Activated CD4-positive, alpha-beta T cell treated with anti-CD3 and anti-CD28 coated beads, Interleukin-2, Interleukin-6, amounts not matched to agents 100 ng/mL and 50 ng/mL, durations not matched to agents 16 hours and 8 hours (primary cell): ENCODE results near the gene MAPKAPK3.

Experiments used
- DNase-seq: peaks from one replicate; pipeline ENCODE4 v3.0.0-alpha.2; 2020

The MAPKAPK3 gene

DNA sequence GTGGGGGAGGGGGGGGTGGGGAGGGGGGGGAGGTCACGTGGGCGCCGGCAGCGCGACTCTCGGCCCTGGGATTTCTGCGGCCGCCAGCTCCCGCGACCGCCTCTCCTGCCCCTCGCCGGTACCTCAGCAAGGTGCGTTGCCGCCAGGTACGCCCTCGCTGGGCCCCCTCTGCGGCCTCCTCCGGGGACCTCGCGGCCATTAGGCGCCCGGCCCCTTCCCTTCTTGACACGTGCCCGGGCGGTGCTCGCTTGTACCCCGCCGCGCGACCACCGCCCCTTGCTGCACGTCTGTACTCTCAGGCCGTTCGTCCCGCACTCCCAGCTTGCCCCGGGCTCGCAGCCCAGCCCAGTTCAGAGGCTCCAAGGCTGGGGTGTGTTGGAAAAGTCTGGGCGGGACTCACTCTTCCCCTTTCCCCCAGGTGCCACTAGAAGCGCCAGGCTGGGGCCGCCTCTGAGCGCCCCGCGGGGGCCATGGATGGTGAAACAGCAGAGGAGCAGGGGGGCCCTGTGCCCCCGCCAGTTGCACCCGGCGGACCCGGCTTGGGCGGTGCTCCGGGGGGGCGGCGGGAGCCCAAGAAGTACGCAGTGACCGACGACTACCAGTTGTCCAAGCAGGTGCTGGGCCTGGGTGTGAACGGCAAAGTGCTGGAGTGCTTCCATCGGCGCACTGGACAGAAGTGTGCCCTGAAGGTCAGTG lies at the start of gene MAPKAPK3:
Gene MAPKAPK3 (plus strand): TSS at position 56 of the 696 bp plus-strand sequence. CDS start 415 bp downstream, at position 471.
- peak; percentile 43 for DNase-seq

DNA sequence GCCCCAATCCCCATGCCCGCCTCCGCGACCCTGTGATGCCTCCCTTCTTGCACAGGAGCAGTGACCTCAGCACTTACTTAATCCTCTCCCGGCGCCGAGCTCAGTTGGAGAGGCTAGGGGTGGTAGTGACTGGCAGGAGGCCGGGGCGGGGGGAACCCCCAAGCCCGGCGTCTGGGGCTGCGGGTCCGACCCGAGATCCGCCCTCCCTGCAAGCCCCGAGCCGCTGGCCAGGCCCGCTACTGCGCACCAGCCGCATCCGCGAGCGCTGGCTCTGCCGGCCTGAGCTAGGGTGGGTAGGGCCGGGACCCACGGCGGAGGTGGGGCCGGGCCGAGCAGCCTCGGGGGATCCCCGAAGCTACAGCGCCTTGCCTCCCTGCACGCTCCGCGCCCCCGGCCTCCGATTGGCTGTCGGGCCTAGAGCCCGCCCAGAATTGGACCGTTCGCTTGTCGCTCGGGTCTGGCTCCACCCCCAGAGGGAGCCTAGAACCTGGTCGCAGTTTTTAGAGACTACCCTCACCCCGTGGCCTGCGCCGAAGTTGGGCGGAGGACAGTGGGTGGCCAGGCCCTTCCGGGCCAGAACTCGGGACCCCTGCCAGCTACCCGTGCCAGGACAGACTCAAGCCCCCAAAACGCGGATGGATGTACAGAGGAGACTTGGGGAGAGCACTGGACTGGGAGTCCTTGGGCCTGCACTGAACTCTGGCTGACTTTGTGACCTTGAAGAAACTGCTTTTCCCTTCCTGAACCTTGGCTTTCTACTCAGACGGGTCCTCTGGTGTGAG lies 49.4 kb upstream of the MAPKAPK3 start, which contains the start of gene C3orf18:
Gene C3orf18 (minus strand): TSS at position 362 of the 782 bp plus-strand sequence. CDS start 2,048 bp downstream, outside the sequence.
- DNase-seq, result peak; percentile 98

DNA sequence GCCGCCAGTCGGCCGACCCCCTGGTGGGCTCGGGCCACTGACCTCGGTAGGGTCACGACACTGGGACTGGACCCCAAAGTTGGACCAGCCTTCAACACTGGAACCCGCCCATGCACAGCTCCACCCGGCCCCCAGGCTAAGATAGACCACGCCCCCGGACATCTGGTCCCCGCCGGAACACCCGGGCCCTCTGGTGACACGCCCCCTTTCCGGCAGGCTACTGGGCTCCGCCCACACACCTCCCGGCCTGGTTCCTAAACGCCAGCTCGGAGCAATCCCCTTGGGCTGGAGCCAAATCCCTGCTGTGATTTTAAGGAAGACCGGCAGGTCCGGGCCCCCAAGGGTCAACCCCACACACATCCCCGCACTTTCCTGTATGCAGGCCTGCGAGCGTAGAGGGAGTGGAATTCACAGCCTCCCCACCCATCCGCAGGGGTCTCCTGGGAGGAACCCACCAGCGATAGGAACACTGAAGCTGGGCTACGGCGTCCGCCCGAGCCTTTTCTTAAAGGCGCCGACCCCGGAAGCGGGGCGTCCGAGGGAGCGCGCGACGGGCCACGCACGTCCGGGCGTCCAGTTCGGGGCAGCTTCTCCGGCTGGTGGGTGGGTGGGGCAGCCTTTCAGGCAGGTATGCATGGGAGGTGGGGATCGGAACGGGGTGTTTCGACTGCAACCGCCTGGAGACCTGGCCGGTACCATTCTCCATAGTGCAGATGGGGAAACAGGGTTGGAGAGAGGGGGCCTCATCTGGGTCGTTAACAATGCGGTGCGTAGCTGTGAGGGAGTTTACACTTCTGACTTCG lies 47.8 kb upstream of the MAPKAPK3 start, which contains the start of gene HEMK1:
Gene HEMK1 (plus strand): TSS at position 576 of the 803 bp plus-strand sequence. CDS start 1,583 bp downstream, outside the sequence.
- DNase-seq, result peak; percentile 98

DNA sequence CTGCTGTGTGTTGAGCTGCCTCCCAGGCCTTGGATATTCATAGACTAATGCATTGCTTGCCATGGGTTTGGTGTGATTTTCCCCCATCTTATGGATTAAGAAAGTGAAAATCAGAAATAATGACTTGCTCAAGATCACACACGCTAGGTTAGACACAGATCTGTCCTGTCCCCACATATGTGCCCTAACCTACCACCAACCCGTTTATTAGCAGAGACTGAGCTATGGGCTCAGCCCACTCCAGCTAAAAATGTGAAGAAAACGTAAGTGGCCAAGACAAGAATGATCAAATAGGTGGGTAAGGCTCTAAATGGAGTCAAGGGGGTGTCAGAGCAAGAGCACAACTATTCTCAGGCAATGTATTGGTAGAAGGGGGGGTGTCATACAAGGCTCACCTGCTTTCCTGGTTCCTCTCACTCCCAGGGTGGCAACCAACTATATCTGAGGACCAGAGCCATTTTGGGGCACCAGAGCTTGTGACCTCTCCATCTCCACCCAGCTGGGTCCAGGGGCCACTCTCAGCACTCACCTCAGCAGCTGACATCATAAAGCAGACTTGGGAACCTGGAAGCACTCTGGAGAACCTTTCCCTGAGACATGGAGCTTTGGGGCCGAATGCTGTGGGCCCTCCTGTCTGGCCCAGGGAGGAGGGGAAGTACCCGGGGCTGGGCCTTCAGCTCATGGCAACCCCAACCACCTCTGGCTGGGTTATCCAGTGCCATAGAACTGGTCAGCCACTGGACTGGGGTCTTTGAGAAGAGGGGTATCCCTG lies 46.3 kb upstream of the MAPKAPK3 start:
- no peak for DNase-seq

DNA sequence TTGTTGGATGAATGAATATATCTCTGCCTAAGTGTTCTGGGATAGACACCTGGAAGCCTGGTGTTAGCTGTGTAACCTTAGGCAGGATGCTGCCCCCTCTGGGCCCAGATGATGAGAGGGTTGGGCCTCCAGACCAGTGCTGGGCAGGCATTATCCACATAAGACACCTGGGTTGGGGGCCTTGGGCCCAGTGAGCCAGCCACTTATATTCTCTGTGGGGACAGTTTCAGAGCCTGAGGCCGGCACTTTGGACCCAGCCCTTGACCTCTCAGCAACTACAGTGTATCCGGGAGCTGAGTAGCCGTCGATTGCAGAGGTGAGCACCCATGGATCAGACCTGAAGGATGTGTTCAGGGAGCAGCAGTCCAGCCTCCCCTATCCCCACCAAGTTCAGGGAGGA lies 45.5 kb upstream of the MAPKAPK3 start:
- no peak for DNase-seq

DNA sequence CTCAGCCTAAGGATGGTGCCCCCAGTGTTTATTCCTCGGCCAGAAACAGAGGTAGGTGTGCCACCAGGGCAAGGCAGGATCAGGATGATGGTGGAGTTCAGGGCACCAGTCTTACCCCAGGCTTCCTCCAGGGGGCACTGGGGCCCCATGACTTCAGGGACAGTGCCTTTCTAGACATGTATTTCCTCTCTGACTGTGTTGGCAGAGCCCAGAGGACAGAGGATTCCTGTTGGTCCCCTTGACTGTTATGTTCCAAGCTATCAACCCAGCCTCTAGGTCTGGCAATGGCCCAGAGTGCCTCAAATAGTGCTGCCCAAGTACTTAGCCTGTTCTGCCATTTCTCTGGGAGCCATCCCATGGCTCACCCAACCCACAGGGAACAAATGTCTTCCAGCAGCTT lies 44.8 kb upstream of the MAPKAPK3 start:
- peak; percentile 93 for DNase-seq

DNA sequence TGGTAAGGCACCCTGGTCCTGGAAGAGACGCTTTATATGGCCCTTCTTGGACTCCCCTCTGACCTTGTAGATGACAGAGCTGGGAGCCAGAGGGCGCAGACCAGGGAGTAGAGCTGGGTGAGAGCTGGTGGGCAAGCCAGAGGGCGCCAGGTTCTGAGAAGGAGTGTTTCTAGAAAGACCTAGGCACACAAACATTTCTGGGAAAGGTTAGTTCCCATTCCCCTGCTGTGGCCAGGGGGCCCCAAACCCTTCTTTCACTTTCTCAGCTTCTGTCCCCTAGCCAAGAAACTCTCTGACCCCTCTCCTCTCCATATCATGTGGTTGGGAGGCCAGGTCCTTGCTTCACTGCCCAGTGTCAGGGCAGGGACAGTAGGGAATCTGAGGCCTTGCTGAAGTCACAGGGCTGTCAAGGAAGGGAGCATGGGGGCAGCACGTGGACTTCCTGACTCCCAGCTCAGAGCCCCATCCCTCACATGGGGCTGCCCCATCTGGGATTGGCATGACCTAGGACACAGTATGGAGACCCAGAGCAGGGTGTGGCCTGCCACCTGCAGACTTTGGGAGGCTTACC lies 44.1 kb upstream of the MAPKAPK3 start:
- peak; percentile 75 for DNase-seq

DNA sequence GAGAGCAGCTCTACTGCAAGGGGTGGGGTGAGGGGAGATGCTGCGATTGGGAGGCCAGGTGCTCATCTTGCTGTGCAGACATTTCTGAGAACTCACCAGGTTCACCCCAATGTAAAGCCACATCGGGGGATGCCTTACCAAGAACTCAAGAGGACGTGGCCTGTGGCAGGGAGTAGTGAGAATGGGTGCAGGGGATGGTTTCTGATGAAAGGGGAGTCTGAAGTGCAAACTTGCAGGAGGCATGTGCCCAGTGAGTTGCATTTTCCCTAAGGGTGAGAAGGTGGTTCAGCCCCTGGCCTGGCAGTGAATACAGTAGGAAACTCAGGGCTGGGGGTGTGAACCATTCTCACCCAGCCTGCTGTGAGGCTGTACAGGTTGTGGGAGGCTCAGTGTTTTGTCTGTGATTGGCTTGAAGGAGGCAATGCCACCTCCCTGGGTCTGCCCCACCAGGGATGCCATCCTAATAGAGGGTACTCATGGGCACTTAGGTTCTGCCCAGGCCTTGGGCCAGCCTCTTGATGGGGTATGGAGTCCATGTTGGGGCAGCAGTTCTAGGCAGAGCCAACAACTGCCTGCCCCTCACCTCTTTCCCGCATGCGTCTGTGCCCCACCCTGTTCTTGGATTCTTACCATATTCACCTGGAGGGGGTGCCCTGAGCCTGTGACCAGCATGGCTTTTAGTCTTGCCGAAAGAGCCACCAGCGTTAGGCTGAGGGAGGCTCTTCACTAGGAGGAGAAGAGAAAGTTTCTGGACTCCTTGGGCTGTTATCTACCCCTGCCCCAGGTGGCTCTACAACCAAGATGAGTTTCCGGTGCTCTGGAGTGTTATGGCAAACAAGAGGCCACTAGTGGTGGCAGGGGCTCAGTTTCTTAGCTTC lies 43.1 kb upstream of the MAPKAPK3 start:
- DNase-seq, result peak; percentile 93

DNA sequence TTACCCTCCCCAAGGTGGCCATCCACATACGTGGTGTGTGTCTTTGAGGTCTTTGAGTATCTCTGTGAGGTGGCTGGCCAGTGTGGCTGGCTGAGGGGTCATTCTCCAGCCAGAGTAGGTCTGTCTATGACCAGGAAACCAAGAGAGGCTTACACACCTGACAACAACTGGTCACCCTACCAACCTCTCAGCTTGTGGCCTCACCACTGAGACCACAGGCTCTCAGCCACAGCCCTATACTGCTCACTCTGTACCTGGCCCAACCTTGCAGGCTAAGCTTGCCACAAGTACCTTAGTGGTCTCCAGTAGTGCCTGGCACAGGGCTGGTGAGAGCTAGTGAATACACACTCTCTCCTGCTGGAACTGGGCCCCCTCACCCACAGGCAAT lies 42.5 kb upstream of the MAPKAPK3 start:
- peak; percentile 52 for DNase-seq

DNA sequence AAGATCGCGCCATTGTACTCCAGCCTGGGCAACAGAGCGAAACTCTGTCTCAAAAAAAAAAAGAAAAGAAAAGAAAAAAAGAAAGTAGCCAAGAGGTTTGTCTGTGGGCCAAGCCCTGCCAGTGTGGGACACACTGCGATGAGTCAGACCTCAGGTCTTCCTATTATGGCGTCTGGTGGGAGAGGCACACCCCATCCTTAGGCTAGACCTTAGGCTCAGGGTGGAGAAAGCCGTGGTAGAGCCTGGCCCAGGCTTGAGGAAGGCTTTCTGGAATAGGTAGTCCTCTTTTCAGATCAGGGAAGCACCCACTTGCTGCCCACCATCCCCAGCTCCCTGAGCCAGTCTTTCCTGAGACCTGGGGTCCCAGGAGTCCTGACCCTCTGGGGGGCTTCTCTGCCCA lies 41.6 kb upstream of the MAPKAPK3 start:
- no peak for DNase-seq

DNA sequence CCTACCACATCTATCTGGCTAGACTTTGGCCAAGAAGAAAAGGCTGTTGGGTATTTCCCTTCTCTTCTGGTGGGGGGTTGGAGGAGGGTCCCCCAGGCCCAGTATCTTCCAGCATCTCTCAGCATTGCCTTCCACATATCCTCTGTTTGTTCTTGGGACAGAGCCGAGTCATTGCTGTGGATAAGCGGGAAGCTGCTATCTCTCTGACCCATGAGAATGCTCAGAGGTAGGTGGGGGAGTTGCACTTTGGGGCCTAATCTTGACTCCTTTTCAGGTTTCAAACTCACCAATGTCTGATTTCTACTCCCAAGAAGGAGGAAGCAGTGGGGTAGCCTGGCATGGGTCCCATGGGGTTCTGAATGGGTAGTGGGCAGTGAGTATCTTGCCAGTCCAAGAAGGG lies 39.6 kb upstream of the MAPKAPK3 start:
- no peak for DNase-seq

DNA sequence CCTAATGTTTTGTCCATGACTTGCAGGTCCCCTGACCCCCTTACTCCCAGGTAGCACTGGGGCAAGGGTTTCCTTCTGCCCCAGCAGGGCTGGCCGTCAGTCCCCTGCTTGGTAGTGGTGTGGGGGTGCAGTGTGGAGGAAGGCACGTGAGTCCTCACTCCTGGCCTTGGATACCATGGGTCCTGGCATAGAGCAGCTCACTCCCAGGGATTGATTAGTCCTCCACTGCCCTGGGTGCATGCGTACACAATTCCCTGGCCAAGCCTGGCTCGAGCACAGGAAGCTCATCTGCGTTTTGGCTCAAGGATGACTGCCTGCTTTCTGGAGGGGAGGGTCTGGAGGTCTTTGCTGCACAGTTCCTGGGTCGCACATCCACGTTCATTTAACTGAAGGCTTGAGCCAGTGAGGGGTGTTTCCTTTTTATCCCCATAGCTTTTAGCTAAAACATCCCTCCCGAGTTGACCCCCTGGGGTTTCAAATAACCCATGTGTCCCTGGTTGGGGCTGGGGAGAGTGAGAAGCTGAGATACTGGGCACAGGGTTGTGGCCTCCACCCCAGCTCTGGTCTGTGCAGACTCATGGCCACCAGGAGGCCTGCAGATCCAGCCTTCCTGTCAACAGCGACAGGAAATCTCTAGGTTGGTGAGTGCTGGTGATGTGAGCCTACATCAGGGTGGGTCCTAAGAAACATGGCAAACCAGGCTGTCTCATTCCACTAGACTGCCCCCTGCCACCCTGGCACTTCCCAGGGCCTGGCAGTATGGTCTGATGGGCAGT lies 36.1 kb upstream of the MAPKAPK3 start:
- DNase-seq, result no peak

DNA sequence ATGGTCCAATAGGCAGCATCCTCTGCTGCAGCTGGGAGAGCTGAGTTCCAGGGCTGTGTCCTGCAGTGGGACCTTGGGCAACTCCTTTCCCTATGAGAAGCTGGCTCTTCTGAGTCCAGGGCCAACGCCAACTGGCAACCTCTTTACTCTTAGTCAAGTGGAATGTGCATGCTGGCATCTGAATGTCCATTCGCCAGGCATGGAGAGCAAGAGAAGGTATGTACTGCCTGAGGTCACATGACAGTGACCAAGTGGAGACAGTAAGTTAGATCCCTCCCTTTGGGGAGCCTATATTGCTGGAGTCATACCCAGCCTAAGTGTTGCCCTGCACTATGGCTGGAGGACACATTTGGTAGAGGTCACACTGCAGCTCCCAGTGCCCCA lies 35.5 kb upstream of the MAPKAPK3 start:
- no peak for DNase-seq

DNA sequence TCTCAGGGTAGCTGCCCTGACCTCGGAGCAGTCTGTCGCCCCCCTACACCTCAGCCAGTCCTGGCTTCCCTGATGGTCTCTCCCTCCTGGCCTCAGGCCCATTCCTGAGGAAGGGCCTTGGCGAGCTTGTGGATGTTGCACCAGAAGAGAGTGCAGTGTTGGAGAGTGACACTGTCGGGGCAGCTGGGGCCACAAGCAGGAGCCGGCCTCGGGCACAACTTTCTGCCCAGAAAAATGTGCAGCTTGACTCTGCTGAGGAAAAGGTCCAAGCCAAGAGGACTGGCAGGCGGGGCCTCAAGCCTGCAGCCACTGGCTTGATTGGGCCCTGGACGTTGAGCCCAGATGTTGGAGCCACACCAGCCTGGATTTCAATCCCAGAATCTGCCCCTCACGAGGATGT lies 34.9 kb upstream of the MAPKAPK3 start:
- no peak for DNase-seq

DNA sequence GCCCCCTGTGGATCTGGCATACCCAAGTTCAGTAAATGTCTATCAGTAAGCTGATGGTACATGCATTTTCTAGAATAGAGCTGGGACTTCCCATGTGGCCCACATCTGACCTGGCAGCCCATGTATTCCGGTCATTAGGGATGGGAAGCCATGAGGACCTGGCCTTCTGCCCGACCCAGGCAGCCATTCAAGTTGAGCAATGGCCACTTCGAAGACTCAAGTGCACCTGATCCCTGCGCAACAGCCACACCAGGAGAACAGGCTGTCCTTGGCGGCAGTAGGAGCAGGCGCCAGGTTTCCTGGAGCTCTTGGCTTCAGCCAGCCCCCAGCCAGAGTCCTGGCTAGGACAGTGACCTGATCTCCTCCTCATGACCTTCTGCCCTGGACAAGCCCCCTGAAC lies 33.1 kb upstream of the MAPKAPK3 start:
- DNase-seq, result no peak

DNA sequence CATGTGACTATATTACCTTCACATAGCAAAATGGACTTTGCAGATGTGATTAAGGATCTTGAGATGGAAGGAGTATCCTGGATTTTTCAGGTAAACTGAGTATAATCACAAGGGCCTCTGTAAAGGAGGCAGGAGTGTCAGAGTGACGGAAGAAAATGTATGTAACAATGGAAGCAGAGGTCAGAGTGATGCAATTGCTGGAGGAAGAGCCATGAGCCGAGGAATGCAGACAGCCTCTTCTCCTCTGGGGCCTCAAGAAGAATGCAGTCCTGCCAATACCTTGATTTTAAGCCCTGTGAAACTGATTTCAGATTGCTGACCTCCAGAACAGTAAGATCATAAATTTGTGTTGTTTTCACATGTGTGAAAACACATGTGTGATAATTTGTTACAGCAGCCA lies 32.6 kb upstream of the MAPKAPK3 start:
- DNase-seq, result no peak

DNA sequence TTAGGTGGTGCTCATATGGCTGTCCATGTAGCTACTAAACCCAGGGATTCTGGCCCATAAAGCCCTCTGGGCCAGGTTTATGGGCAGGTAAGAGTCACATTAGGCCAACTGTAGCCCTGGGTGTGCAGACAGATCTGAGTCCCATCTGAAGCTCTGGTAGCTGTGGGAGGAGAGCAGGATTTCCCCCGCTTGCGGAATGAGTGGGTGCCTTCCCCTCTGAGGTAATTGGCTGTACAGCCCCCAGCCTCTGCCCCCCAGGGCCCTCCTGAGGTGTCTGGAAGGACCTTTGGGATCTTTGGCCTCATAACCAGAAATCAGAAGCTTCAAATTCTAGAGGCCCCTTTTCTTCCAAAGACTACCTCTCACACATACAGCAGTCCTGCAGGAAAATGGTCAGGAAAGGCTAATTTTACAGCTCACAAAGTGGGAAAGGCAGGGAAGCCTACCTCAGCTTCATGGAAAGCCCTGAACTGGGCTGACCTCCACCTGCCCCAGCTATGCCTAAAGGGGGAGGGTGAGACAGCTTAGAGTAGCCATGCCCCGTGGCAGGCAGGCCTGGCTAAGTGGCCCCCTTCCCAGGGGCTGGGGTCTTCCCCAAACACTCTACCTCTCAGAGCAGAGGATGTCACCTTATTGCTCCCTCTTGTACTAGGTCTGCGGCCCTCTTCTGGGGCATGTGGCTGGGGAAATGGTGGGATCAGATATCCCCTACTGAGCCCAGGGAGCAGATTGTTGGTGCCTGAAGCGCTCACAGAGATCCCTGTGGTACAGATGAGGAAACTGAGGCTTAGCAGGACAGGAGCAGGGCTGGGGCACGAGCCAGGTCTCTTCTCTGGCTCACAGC lies 30.8 kb upstream of the MAPKAPK3 start:
- no peak for DNase-seq

DNA sequence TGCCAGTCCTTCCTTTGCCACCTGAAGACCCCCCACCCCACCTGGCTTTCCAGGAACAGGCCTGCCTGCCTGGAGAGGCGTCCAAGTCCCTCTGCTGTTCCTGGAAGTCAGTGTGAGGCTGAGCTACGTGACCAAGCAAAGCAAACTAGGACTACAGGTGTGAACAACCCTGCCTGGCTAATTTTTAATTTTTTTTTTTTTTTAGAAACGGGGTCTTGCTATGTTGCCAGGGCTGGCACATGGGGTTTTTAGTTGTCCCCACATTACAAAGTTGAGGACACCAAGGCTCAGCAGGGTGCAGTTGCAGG lies 30.2 kb upstream of the MAPKAPK3 start:
- no peak for DNase-seq

DNA sequence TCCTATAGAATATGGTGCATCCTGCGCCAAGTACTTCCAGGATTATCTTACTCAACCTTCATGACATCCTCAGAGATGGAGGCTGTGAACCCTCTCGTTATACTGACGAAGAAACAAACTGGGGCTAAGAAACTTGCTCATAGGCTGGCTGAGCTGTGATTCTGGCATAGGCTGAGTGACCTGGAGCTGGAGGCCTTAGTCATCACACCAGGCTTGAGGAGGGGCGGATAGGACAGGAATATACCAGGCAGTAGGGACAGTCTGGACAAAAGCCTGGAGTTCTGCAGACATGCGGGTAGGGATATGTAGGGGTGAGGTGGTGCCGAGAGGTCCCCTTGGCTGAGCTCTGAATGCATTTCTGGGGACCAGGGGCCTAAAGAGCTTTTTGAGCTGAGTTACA lies 29.6 kb upstream of the MAPKAPK3 start:
- DNase-seq, result no peak
